Activated CD4-positive, CD25-positive, alpha-beta regulatory T cell treated with anti-CD3 and anti-CD28 coated beads, Interleukin-2, amount 50 U/mL, for 72 hours (primary cell): ENCODE results near the gene PLA2G2F.

Experiments used
- DNase-seq: peaks from one replicate; pipeline ENCODE4 v3.0.0; 2021

The PLA2G2F gene

DNA sequence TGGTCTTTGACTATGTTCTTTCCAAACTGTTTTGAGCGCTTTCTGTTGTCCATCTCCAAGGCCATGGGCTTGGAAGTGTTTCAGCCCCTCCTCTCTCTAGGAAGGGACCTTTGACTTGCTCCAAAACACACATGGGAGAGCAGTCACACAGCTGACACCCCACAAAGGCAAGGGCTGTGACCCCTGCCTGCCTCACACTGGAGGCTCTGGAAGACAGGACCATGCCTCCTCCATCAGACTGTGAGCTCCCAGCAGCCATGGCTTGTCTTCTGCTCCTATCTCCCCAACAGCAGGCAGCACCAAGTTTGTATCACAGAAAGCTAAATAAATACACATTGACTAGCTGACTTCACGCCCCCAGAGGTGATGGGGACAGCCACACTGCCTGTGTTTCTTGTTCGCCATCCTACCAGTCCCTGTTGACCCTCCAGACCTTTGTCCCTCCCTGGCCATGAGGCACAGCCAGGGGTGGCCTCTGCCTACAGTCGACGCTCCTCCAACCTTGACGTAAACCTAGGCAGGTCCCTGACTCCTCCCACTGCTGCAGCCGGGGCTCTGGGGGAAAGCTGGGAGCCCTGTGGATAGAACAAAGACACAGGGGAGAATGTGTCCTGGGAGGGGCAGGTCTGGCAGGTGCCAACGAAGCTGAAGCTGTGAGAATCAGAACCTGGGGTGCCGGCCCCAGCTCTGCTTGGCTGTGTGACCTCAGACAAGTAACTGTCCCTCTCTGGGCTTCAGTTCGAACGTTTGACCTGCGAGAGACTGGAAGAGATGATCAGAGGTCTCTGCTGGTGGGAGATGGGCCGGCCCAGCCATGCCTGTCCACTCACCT, 4.8 kb downstream of the PLA2G2F start:
- no peak for DNase-seq

DNA sequence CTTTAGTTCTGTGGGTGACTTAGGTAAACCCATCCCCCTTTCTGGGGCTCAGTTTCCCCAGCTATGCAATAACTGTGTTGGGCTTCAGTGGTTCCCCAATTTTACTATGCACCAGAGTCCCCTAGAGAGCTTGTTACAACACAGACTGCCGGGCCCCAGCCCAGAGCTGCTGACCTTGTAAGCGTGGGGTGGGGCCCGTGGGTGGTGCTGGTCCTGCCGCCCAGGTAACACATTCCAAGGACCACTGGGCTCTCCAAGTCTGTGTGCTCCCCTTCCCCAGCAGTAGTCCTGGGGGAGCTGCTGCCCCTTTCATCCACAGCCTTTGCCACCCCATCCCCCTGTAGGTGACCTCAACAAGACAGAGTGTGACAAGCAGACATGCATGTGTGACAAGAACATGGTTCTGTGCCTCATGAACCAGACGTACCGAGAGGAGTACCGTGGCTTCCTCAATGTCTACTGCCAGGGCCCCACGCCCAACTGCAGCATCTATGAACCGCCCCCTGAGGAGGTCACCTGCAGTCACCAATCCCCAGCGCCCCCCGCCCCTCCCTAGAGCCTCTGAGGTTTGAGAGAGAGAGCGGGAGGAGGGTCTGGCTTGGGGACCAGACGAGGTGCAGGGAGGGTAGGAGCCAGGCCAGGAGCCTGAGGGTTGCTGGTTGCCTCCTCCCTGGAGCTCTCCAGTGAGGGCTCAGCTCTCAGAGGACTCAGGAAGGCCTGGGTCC, 8.9 kb downstream of the PLA2G2F start:
- no peak for DNase-seq

- no peak for DNase-seq
These were observed 9.7 kb downstream of the PLA2G2F start for GRCh38 chr1:20148571-20149500.

- no peak for DNase-seq
These were observed 10.6 kb downstream of the PLA2G2F start for GRCh38 chr1:20149601-20150325.

- DNase-seq: no peak
These were observed 11.2 kb downstream of the PLA2G2F start for GRCh38 chr1:20150326-20150705.

DNA sequence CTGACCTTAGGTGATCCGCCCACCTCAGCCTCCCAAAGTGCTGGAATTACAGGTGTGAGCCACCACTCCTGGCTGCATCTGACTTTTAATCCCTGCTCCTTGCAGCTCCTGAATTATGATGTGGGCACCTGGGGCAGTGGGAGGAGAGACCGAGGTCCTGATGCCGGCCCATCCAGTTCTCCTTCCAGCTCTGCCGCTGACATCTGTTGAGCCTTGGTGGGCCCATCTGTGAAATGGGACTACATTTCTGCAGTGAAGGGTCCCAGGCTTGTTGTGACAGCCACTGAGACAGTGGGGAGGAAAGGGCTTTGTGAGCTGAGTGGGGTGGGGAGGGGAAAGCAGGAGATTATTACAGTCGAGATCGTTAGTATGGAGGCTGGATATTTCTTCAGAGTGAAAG, 11.8 kb downstream of the PLA2G2F start:
- DNase-seq: no peak

GRCh38 chr1:20151906-20152598, 12.9 kb downstream of the PLA2G2F start:
- peak; percentile 83 for DNase-seq

DNA sequence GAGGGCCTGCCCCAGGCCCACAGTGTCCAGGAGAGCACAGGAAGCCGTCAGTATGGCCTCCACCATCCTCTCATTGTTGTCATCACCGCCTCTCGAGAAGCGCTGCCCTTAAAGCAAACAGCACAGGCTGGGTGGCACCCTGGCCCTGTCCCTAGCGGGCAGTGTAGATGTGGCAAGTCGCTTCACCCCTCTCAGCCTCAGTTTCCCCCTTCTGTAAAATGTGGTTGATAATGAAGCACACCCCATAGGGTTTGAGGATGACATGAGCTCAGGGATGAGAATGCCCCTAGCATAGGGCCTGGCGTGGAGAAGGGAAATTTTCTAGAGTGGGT, 13.4 kb downstream of the PLA2G2F start:
- DNase-seq: no peak

DNA sequence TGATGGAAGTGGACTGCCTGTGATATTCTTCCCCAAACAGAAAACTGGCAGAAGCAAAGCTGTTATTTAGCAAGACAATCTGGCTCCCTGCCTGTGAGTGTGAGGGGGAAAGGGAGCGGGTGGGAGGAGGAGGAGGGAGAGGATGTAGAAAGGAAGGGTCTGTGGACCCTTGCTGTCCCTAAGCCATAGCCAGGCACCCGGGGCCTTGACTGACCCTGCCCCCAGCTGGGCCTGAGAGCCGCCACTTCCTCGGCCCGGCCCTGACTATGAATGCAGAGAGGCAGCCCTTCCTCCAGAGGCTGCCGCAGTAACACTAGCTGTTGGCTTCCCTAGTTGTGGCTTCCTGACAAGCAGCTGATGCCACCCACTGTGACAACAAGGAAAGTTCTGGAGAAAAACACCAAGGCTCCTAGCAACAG, 13.9 kb downstream of the PLA2G2F start:
- no peak for DNase-seq

DNA sequence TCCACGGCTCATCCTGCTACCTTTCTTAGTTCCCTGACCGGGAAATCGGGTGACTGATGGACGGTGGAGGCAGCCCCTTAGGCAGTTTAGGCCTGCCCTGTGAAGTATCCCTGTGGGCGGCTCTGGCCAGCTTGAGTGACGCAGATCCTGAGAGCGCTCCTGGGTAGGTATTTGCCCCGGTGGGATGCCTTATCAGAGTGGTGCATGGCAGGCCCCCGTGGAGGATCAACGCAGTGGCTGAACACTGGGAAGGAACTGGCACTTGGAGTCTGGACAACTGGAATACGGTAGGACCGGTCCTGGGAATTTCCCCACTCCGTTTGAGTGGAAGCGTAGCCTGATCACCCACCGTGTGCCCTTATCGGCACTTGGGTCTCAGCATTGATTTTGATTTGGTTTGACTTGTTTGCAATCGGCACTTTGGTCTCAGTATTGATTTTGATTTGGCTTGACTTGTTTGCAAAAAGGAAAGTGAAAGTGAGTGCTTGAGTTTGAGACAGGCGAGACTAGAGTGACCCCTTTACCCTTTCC, 15.2 kb downstream of the PLA2G2F start:
- no peak for DNase-seq

- no peak for DNase-seq
These were observed 19.4 kb downstream of the PLA2G2F start for GRCh38 chr1:20158358-20159070.

DNA sequence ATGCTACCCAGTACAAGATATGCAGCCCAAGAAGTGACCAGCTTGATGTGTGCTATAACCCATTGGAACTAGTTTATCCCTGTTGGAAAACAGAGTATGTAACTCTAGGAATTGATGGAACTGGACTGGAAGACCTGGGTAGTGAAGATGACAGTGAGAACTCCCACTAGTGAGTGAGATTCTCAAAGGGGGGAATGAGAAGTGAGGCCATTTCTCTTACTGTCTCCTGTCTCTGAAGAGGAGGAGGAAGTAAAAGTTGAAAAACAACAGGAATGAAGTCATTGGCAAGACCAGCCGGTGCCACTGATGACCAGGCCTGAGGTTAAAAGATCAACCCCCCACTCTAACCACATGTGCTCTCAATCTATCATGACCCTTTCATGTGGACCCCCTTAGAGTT, 20.9 kb downstream of the PLA2G2F start:
- no peak for DNase-seq

GRCh38 chr1:20164694-20165202, 25.6 kb downstream of the PLA2G2F start:
- no peak for DNase-seq

- no peak for DNase-seq
These were observed 26.4 kb downstream of the PLA2G2F start for GRCh38 chr1:20165522-20165951.

- no peak for DNase-seq
These were observed 26.9 kb downstream of the PLA2G2F start for GRCh38 chr1:20166051-20166450.

GRCh38 chr1:20167126-20167525, 28.0 kb downstream of the PLA2G2F start:
- DNase-seq: no peak

DNA sequence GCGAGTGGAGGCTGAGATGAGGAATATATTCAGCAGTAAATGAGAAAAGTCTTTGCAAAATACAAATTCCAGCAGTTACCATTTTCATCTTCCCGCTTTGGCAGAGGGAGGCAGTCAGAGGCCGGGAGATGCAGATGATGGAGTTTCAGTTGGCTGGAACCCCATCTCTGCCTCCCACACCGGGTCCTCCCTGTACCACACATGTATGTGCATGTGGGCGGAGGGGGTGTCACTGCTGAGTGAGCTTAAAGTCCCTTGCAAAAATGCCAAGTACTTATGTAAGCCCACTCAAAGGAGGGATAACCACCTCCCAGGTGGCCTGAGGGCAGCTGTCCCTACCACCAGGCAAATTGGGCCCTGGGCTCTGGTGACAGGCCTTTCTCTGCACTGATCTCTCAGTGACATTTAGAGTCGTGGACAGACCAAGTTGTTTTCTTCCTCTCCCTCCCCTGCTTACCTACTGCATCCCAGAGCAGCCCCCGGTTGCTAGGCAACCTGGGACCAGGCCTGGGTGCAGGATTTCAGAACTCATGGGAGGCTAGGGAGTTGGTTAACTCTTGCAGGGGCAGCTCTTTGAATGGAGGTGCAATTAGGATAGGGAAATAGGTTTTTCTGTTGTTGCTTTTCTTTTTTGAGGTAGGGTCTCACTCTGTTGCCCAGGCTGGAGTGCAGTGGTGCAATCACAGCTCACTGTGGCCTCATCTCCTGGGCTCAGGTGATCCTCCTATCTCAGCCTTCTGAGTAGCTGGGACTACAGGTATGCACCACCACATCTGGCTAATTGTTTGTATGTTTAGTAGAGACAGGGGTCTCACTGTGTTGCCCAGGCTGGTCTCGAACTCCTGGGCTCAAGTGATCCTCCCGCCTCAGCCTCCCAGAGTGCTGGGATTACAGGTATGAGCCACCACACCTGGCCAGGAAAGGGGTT, 29.7 kb downstream of the PLA2G2F start:
- no peak for DNase-seq

GRCh38 chr1:20169932-20170331, 30.8 kb downstream of the PLA2G2F start:
- DNase-seq: no peak

GRCh38 chr1:20172033-20172590, 33.0 kb downstream of the PLA2G2F start:
- DNase-seq: no peak
